ENCODE data around the gene MDM2. TPM values are rescaled to one million over a fixed set of nuclear protein-coding genes. Genes with fewer than 3 reads are reported as not detected.
"Not testable (repeated sequence)": the region's sequence is repeated elsewhere in the genome, so short reads cannot be mapped to it uniquely, and the experiment has no call there.

Gene MDM2
- total RNA-seq, 1 donor from 2014 or later: 303 TPM

DNA sequence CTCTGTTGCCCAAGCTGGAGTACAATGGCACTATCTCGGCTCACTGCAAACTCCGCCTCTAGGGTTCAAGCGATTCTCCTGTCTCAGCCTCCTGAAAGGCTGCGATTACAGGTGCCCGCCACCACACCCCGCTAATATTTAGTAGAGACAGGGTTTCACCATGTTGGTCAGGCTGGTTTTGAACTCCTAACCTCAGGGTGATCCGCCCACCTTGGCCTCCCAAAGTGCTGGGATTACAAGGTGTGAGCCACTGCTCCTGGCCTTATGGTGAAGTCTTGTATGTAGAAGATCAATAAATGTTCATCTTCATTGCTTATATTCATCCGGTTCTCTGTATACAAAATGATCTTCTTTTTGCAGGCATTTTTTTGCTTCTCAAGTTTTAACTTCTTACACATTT is 47.8 kb downstream of the MDM2 start:
- Mint-ChIP-seq H3K4me3 (no peak overlapping the region), H3K4me1 (ENCODE audit: low read depth) (no peaks in the 10 kb centered on the region)

DNA sequence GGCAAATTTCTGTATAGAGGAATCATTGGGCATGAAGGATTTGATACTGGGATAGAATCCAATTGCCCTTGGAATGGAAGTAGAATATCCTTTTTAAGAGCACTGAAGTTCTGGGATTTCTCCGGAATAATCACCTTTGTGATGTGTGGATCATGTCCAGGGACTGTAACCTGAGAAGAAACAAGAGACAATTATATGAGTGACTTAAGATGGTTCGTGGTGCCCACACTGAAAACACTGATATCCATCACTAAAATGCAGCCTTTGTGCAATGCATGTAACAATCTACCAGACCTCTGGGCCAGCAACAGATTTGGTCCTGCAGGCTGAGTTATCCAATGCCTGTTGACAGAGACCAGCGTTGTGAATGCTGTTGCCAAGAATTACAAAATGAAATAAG is 48.5 kb downstream of the MDM2 start:
- intact Hi-C loops (cut with micrococcal nuclease): no loop called here
- no peak overlapping the region for H3K4me3 Mint-ChIP-seq
- no peaks in the 10 kb centered on the region for H3K9me3 Mint-ChIP-seq
- DNase-seq (ENCODE audit: low spot score): no peak
- H3K36me3 Mint-ChIP-seq (ENCODE audit: low read depth): peaks cover 19% of the 10 kb centered on the region
- no peaks in the 10 kb centered on the region for H3K27me3 Mint-ChIP-seq (ENCODE audit: insufficient read depth)
- no peak overlapping the region for H3K27ac Mint-ChIP-seq
- no peaks in the 10 kb centered on the region for H3K4me1 Mint-ChIP-seq (ENCODE audit: low read depth)

More for the DNA sequence above, 47.8 kb downstream of the MDM2 start:
- DNase-seq (ENCODE audit: low spot score): no peak
- Mint-ChIP-seq H3K9me3 (no peaks in the 10 kb centered on the region), H3K27ac (no peak overlapping the region), H3K27me3 (ENCODE audit: insufficient read depth) (no peaks in the 10 kb centered on the region), H3K36me3 (ENCODE audit: low read depth) (peaks cover 19% of the 10 kb centered on the region)
- intact Hi-C loops (cut with micrococcal nuclease): no loop called here

DNA sequence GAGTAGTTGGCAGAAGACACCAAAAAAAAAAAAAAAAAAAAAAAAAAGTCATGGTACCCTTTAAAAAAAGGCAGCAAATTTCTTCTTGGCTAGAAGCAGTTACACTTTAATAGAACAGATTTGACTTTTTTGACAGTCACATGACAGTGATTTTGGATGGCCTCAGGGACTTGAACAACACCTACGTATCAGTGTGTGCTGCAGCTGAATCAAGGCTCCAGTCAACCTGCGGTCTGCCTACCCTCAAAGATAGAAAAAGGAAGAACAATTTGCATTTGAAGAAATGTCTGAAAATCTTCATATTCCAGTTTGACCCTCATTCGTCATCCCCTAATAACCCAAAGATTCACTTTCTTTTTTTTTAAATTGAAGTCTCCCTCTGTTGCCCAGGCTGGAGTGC is 53.9 kb downstream of the MDM2 start:
- H3K4me3 Mint-ChIP-seq: no peak overlapping the region
- H3K4me1 Mint-ChIP-seq (ENCODE audit: low read depth): peaks cover 18% of the 10 kb centered on the region
- H3K27me3 Mint-ChIP-seq (ENCODE audit: insufficient read depth): no peaks in the 10 kb centered on the region
- intact Hi-C loops (cut with micrococcal nuclease): loop anchor here (5.0 kb wide), 1 partner anchor 390 kb away; no protein-coding TSS in a partner anchor
- no peak for DNase-seq (ENCODE audit: low spot score)
- no peak overlapping the region for H3K27ac Mint-ChIP-seq
- H3K36me3 Mint-ChIP-seq (ENCODE audit: low read depth): peaks cover 9% of the 10 kb centered on the region
- H3K9me3 Mint-ChIP-seq: no peaks in the 10 kb centered on the region

DNA sequence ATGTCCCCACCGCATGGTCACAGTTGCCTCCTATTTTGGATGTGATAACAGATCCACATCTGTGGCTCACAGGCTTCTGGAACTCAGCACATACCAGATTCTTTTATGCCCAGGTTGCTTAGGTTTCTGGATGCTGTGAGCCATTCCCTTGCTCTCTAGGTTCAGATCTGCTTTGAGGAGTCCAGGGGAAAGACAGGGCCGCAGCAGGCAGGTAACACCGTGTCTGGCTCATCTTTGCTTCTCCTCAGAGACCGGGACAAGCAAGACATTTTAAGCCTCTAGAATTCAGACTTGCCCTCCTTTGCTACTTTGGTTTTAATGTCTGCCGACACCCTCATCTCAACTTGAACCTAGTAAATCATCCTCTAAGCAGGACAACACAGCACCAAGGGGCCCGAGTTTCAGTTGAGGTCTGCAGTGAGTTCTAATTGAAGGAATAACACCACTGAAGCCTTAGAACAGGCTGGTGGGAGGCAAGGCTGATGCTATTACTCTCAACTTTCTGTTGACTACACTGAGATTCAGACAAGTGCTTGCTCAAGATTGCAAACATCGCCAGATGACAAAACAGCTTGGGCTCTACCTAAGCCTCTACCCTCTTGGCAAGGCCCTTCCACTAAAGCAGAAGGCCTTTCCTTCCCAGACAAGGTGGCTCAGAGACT is 55.3 kb downstream of the MDM2 start:
- Mint-ChIP-seq H3K4me1 (ENCODE audit: low read depth) (peaks cover 18% of the 10 kb centered on the region), H3K27me3 (ENCODE audit: insufficient read depth) (no peaks in the 10 kb centered on the region), H3K9me3 (no peaks in the 10 kb centered on the region), H3K36me3 (ENCODE audit: low read depth) (peaks cover 5% of the 10 kb centered on the region), H3K27ac (no peak overlapping the region), H3K4me3 (no peak overlapping the region)
- DNase-seq (ENCODE audit: low spot score): no peak
- intact Hi-C loops (cut with micrococcal nuclease): loop anchor here (5.0 kb wide), 1 partner anchor 389 kb away; no protein-coding TSS in a partner anchor

DNA sequence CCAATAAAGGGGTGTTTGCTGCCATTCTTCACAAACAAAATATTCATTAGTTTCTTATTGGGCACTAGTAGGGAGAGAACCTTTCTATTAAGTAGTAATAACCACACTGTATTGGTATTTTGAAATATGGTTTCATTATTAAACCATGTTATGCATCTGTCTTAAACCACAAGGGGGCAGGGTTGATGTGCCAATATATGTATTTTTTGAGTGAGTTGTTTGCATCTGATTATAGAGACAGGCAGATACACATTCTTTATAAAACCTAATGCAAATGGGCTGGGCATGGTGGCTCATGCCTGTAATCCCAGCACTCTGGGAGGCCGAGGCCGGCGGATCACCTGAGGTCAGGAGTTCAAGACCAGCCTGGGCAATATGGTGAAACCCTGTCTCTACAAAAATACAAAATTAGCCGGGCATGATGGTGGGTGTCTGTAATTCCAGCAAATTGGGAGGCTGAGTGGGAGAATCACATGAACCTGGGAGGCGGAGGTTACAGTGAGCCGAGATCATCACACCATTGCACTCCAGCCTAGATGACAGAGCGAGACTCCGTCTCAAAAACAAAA is 56.0 kb downstream of the MDM2 start:
- intact Hi-C loops (cut with micrococcal nuclease): loop anchor here (1.0 to 5.0 kb wide), 3 partner anchors 206 to 388 kb away; no protein-coding TSS in a partner anchor
- H3K4me1 Mint-ChIP-seq (ENCODE audit: low read depth): peaks cover 18% of the 10 kb centered on the region
- H3K36me3 Mint-ChIP-seq (ENCODE audit: low read depth); H3K4me3 Mint-ChIP-seq; DNase-seq (ENCODE audit: low spot score); H3K27ac Mint-ChIP-seq; H3K9me3 Mint-ChIP-seq; H3K27me3 Mint-ChIP-seq (ENCODE audit: insufficient read depth): not testable (repeated sequence)

DNA sequence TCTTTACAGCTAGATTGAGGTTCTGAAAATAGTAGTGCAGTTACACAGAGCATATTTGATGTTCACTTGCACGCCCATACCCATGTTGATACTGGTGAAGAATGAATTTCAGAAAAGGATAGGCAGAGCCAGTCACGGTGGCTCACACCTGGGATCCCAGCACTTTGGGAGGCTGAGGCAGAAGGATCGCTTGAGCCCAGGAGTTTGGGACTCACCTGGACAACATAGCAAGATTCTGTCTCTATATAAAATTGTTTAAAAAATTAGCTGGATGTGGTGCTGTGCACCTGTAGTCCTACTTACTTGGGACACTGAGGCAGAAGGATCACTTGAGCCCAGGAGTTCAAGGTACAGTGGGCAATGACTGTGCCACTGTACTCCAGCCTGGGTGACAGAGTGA is 56.6 kb downstream of the MDM2 start:
- intact Hi-C loops (cut with micrococcal nuclease): loop anchor here (1.0 to 5.0 kb wide), 3 partner anchors 206 to 388 kb away; no protein-coding TSS in a partner anchor
- peaks cover 18% of the 10 kb centered on the region for H3K4me1 Mint-ChIP-seq (ENCODE audit: low read depth)
- no peak overlapping the region for H3K27ac Mint-ChIP-seq
- no peak overlapping the region for H3K4me3 Mint-ChIP-seq
- peaks cover 9% of the 10 kb centered on the region for H3K36me3 Mint-ChIP-seq (ENCODE audit: low read depth)
- no peaks in the 10 kb centered on the region for H3K9me3 Mint-ChIP-seq
- DNase-seq (ENCODE audit: low spot score): no peak
- no peaks in the 10 kb centered on the region for H3K27me3 Mint-ChIP-seq (ENCODE audit: insufficient read depth)

DNA sequence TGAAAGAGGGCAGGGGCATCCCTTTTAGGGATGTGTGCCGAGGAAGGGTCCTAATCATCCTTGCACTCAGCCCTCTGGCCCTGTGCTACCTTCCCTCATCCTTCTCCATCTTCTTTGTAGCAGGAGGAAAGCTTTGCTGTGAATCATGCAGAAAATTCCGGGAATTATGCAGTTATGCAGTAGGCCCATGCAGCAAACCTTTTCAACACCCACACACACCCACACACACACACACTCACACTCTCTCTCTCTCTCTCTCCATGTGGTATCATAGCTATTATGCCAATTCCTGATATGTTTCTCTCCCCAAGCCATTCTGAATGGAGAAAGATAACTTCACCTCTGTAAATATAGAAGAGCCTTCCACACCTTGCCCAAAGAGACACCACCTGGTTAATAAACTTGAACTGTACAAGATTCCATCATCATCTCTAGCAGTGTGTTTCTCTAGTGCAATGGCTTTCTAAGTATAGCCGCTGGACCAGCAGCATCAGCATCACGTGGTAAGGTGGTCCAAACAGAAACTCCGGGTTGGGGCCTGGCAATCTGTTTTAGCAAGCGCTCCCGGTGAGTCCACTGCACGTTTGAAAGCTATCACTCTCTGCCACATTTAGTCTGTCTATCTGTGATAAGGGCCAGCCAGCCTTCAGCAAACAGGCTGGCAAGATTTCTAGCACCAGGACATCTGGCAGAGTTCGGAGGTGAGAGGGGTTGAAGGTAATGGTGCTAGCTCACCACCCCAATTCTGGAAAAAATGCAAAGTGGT is 57.6 kb downstream of the MDM2 start:
- Mint-ChIP-seq H3K4me1 (ENCODE audit: low read depth) (peaks cover 18% of the 10 kb centered on the region), H3K9me3 (no peaks in the 10 kb centered on the region), H3K27ac (peak overlapping the region; percentile 29), H3K4me3 (no peak overlapping the region), H3K27me3 (ENCODE audit: insufficient read depth) (no peaks in the 10 kb centered on the region), H3K36me3 (ENCODE audit: low read depth) (peaks cover 10% of the 10 kb centered on the region)
- DNase-seq (ENCODE audit: low spot score): no peak
- intact Hi-C loops (cut with micrococcal nuclease): no loop called here

DNA sequence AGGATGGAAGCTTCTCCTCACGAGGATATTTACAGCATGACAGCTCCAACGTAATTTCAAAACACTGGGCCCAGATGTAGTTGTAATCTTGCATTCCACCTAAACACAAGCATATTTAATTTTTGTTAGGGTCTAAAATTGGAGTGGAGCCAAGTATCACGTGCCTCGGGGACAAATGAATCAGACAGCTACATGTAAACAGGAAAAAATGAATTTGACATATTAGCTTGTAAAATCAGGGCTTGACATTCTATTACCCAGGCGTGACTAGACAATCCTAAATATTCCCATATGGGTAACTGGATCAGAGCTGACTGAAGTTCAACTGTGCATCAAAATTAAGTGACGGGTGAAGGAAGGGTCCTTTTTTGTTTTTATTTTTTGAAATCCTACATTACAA is 59.0 kb downstream of the MDM2 start:
- Mint-ChIP-seq H3K27me3 (ENCODE audit: insufficient read depth) (no peaks in the 10 kb centered on the region), H3K27ac (no peak overlapping the region), H3K9me3 (no peaks in the 10 kb centered on the region), H3K4me1 (ENCODE audit: low read depth) (peaks cover 18% of the 10 kb centered on the region), H3K4me3 (no peak overlapping the region), H3K36me3 (ENCODE audit: low read depth) (peaks cover 10% of the 10 kb centered on the region)
- DNase-seq (ENCODE audit: low spot score): no peak
- intact Hi-C loops (cut with micrococcal nuclease): no loop called here

DNA sequence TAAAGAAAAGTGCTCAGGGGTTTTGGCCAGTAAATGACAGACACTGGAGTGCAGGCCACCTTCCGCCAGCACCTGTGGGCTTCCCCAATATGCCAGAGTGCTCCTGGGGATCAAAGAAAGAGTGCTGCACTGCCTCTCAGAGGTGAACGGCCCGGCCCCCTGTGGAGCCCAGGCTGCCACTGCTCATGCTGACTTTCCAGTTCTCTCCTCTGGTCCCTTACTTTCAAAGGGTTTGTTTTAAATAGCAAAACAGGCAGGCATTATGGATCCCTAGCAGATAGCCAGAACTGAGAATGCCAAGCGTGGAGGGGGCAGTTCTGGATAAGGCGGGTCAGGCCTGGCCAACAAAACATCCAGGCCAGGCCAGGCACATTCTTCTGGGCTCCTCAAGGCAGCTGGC is 59.6 kb downstream of the MDM2 start:
- no peak overlapping the region for H3K4me3 Mint-ChIP-seq
- H3K27me3 Mint-ChIP-seq (ENCODE audit: insufficient read depth): no peaks in the 10 kb centered on the region
- intact Hi-C loops (cut with micrococcal nuclease): no loop called here
- H3K36me3 Mint-ChIP-seq (ENCODE audit: low read depth): peaks cover 10% of the 10 kb centered on the region
- peaks cover 18% of the 10 kb centered on the region for H3K4me1 Mint-ChIP-seq (ENCODE audit: low read depth)
- no peaks in the 10 kb centered on the region for H3K9me3 Mint-ChIP-seq
- DNase-seq (ENCODE audit: low spot score): no peak
- H3K27ac Mint-ChIP-seq: no peak overlapping the region

DNA sequence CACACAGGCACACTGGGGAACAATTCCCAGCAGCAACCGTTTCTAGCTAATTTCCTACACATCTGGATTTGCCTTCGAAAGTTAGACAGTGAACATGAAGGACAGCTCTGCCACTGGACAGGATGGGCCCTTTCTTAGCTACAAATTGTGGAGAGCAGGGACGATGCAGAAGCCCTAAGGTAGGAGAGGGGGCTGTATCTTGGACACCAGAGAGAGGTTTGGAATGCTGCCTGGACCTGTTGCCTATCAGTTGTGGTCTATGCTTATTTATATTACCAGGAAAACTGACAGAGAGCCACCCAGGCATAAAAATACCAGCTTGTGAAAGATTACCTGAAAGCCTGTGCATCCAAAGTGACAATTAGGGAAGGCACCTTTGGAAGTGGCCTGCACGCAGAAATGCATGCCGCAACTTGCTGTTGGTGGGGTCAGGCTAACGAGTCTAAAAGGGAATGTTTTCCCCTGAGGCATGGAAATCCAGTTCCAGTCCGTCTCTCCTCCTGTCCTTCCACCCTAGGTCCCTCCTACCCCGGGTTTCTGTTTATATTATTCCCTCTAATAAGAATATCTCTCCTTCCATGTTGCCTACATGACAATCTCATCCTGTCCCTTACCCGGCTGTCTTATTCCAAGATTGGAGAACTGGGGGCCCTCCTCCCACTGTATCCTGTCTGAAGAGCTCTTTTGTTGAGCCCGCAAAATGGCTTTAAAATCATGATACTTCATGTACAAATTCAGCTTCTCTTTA is 60.2 kb downstream of the MDM2 start:
- Mint-ChIP-seq H3K4me3 (no peak overlapping the region), H3K36me3 (ENCODE audit: low read depth) (peaks cover 10% of the 10 kb centered on the region), H3K9me3 (no peaks in the 10 kb centered on the region), H3K4me1 (ENCODE audit: low read depth) (peaks cover 18% of the 10 kb centered on the region), H3K27ac (no peak overlapping the region), H3K27me3 (ENCODE audit: insufficient read depth) (no peaks in the 10 kb centered on the region)
- DNase-seq (ENCODE audit: low spot score): no peak
- intact Hi-C loops (cut with micrococcal nuclease): no loop called here

DNA sequence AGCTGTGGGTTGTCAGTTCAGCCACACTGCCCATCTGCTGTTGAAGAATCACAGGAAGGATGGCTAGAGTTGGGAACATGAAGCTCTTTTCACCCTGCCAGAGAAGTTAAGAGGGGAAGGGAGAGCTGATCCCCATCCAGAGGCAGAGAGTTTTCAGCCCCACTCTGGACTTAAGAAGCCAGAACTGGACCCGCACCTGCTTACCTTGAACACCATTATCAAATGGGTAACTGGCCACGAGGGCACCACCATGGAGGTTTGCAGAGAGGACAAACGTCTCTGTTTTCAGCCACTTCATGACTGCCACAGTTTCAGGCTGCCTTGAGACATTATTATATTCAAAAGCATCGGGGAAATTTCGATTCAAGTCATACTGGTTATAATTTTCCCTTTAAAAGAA is 62.0 kb downstream of the MDM2 start:
- DNase-seq (ENCODE audit: low spot score): no peak
- intact Hi-C loops (cut with micrococcal nuclease): no loop called here
- H3K4me1 Mint-ChIP-seq (ENCODE audit: low read depth): peaks cover 16% of the 10 kb centered on the region
- H3K4me3 Mint-ChIP-seq: no peak overlapping the region
- peaks cover 13% of the 10 kb centered on the region for H3K36me3 Mint-ChIP-seq (ENCODE audit: low read depth)
- H3K27me3 Mint-ChIP-seq (ENCODE audit: insufficient read depth): no peaks in the 10 kb centered on the region
- H3K9me3 Mint-ChIP-seq: no peaks in the 10 kb centered on the region
- H3K27ac Mint-ChIP-seq: no peak overlapping the region

DNA sequence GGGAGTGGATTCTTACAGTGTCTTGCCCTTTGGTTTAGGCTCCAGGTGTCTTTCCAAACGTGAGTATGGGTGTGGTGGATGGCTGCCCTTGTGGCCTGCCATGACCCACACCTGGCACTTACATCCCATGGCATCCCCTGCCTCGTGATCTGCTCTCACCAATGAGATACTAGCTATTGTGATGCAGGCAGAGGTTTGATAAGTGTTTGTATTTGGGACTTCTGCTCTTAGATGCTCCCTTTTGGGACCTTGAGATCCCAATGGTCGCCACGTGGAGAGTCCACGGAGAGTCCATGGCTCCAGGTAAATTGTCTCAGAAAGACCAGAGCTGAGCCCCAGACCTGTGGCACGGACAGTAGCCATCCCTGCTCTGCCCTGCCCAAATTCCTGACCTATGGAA is 62.5 kb downstream of the MDM2 start:
- H3K9me3 Mint-ChIP-seq: no peaks in the 10 kb centered on the region
- no peaks in the 10 kb centered on the region for H3K27me3 Mint-ChIP-seq (ENCODE audit: insufficient read depth)
- no peak overlapping the region for H3K4me3 Mint-ChIP-seq
- H3K27ac Mint-ChIP-seq: no peak overlapping the region
- H3K4me1 Mint-ChIP-seq (ENCODE audit: low read depth): peaks cover 12% of the 10 kb centered on the region
- DNase-seq (ENCODE audit: low spot score): no peak
- H3K36me3 Mint-ChIP-seq (ENCODE audit: low read depth): peaks cover 13% of the 10 kb centered on the region
- intact Hi-C loops (cut with micrococcal nuclease): no loop called here
